Cortex of kidney (tissue), 1 donor: Measurements from ENCODE around the gene AMOT.

Experiments
- DNase-seq: peaks from one replicate; lab custom pipeline; 2025; lab: John Stamatoyannopoulos, UW

Gene AMOT

GRCh38 chrX:112837531-112837930 is 3.1 kb downstream of the AMOT start:
- no peak for DNase-seq

DNA sequence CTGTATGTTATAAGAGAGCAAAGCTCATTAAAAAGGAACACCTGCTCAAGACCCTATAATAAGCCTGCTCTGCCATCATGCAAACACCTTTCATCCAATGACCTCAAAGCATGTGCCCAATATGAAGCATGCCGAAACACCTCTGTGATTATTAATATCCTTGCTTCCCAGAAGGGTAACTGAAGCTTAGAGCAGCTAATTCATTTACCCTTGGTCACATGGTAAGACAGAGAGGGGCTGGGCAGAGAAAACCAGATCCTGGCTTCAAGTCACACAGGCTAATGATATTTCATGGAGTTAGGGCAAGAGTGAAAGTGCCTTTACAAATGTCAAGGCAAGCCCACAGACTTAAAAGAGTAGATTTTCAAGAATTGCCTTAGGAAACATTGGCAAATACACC is 5.6 kb downstream of the AMOT start:
- no peak for DNase-seq

GRCh38 chrX:112834031-112834845 is 6.4 kb downstream of the AMOT start:
- DNase-seq: no peak

DNA sequence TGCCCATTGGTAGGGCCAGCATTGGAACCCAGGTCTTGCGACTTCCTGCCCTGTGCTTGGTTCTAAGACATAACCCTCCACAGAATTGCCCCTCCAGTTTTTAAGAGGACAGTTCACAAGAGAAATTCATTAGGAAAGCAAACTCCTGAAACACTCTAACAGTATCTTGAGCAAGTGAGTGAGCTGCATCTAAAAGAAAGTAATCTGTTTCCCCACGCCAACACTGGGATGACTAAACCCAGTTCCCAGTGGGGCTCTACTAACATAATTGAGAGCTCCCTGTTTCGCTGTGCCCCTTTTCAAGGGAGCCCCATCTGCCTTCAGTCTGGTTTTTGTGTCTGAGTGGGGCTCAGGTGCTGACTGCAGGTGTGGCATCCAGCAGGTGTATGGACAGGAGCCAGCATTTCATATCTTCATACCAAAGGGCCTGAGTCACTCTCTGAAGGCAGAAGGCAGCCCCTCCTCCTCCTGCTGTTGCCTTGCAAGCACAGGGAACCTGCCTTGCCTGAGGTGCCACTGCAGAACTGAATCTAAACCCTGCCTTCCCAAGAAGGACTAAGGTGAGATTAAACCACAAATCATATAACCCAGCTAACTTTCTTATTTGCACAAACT is 8.0 kb downstream of the AMOT start:
- no peak for DNase-seq

GRCh38 chrX:112830540-112830939 is 10.1 kb downstream of the AMOT start:
- DNase-seq: no peak

GRCh38 chrX:112827292-112827903 is 13.2 kb downstream of the AMOT start:
- DNase-seq: no peak

DNA sequence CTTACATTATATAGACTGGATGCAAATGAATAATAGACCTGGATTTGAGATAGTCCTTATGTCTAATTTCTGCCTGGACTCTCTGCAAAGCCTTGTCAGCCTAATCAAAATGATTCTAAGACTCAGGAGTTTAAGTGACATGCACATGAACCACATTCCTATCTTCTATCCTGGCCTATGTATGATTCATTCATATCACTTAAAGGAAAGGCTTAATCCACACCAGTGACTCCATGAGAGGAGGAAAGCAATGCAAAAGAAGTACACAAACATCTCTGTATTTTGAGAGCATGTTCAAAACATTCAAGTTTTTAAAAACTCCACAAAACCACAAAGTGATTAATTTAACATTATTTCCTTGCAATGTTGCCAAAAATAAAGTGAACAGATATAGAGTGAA is 14.6 kb downstream of the AMOT start:
- no peak for DNase-seq

DNA sequence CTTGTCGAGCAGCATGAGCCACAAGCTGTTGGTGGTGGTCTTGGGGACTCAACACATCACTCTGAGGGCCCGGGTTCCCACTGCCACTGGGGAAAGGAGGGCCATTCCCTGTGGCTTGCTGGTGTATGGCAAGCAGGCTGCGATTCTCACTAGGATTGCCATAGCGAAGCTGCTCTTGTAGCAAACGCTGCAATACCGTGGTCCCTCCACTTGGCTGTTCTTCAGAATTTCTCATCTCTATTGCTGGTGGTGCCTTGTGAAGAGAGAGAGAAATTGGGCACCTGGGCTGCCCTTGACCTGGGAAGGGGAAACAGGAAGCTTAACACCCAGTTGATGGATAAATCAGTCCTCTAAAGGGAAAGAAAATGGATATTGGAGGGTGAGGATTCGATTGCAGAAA is 17.7 kb downstream of the AMOT start:
- no peak for DNase-seq

- DNase-seq: no peak
These were observed 20.0 kb downstream of the AMOT start for GRCh38 chrX:112820364-112821268.

DNA sequence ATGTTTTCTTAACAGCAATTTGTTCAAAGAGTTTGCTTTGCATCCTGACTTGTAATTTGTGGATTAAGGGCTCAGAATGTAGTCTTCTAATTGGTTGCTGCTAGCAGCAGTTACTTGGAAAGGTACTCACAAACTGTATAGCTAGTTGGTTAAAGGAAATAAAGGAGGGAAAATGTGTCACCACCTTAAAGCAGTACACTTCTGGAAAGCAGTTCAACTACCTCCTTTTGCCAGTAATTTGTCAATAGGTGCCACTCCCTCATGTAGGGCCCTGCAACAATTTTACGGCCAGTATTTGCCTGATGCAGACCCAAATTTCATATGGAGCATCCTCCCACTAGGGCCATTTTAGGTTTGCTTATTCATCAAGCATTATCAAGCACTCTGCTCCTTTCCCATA is 20.8 kb downstream of the AMOT start:
- DNase-seq: no peak

DNA sequence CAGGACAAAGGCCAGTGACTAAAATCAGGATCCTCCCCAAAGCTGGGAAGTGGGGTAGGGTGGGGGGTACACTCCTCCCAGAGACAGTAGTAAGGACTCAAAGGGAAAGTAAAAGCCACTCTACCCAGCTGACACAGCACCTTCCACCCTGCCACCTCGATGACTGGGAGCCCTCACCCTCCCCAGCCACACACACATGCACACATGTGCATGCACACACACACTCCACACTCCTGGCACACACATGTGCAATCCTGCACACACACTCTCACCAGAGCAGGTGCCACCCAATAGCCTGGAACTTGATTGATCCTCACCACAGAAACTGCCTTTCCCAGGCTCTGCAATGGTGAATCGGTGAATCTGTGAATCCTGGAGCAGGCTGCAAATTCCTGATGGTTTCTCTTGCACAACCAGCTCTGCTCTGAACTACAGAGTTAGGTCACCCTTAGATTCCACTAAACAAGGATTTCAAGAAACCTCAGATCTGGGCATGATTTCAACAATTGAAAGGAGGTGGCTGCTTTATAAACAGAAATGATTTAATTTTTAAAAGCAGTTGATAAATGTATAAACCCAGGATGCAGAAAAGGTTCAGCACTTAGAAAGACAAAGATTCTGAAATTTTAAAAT is 21.5 kb downstream of the AMOT start:
- DNase-seq: no peak

DNA sequence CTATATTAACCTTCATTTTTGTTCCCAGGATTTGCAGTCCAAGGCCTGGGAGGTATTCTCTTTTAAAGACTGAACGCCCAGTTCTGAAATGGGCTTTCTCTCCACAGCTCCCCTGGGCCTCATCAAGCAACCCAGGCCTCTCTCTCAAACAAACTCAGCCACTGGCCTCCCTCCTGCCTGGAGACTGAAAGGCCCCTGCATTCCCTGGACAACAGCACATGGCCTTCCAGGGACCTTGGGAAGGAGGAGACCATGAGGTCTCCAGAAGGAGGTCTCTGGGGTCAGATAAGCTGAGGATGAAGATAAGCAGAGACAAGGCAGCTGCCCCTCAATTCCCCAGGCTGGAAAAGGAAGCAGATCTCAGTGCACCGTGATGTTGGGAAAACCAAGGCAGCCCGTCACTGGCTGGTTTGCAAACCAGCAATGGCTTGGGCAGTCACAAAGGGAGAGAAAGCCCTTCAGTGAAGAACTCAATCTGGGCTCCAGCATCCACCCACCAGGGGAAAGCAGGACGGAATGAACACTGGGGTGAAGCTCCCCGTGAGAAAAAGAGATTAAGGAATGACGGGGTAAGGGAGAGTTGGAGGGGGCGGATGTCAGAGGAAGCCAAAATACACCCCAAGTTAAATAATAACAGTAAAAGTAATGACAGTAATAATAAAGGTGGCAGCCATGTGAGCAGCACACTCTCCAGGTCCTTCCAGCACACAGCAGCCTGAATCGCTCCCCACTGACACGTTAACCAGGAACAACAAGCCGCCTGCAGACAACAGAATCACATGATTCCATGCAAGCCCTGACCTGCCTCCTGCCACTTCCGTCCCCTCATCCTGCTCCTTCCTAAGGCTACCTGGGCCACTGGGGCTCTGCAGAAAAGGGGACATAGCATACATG is 22.3 kb downstream of the AMOT start:
- no peak for DNase-seq

GRCh38 chrX:112816908-112817307 is 23.7 kb downstream of the AMOT start:
- no peak for DNase-seq

GRCh38 chrX:112814496-112814895 is 26.1 kb downstream of the AMOT start:
- DNase-seq: no peak

- no peak for DNase-seq
These were observed 27.9 kb downstream of the AMOT start for GRCh38 chrX:112812741-112813140.

- no peak for DNase-seq
These were observed 31.9 kb downstream of the AMOT start for GRCh38 chrX:112808651-112809195.

- DNase-seq: no peak
These were observed 32.6 kb downstream of the AMOT start for GRCh38 chrX:112808007-112808406.

- no peak for DNase-seq
These were observed 37.6 kb downstream of the AMOT start for GRCh38 chrX:112803060-112803459.

- no peak for DNase-seq
These were observed 38.1 kb downstream of the AMOT start for GRCh38 chrX:112802541-112802940.

DNA sequence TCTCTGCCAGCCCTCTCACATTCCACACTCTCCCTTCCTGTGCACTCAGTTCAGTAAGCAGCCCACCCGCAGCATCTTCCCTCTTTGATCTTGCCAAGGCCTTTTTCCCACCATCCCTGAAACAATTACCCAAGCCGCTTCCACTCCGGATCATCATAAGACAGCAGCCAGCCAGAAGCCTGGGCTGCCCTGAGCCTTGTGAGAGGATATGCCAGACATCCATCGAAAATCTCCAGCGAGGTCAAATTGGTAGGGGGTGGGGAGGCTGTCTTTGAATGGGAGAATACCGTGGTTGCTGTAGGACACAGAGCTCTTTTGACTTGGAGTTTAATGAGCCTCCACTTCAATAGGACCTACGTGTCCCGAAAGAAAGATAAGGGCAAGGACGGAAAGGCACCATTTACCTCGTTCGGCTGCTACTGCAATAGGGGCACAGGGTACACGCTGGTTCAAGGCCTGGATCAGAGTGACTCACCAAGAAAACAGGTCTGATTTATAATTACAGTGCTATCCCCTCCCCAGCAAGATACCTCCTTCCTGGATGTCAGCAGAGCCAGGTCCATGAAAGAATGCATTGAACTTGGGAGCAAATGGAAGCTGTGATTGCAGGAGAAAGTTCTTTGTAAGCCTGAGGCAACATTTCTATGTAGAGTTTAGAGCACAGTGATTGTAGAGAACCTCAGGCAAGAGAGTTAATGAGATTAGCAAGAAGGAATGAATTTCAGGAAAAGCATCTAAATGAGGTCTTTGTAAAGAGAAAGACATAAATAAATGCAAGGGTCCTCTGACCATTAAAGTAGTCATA is 39.5 kb downstream of the AMOT start:
- DNase-seq: no peak
